IPS-18c (cell line): Measurements from ENCODE around the gene ATG9B.
A peak's percentile ranks its signal among the peaks of the same experiment; 100 is the strongest.
"Not testable (repeated sequence)": the region's sequence is repeated elsewhere in the genome, so short reads cannot be mapped to it uniquely, and the experiment has no call there.

ENCODE experiments used
- H3K4me3 ChIP-seq: 2 replicates; pipeline ENCODE4 v1.7.0; 2013; ENCODE audit warnings: low read depth, mild to moderate bottlenecking, low read length, moderate library complexity; ENCODE audit not compliant: insufficient read depth
- H3K9me3 ChIP-seq: one replicate; pipeline ENCODE4 v1.6.1; 2013; ENCODE audit warnings: mild to moderate bottlenecking, low read length, moderate library complexity; ENCODE audit not compliant: control insufficient read depth, insufficient read depth

The ATG9B gene

DNA sequence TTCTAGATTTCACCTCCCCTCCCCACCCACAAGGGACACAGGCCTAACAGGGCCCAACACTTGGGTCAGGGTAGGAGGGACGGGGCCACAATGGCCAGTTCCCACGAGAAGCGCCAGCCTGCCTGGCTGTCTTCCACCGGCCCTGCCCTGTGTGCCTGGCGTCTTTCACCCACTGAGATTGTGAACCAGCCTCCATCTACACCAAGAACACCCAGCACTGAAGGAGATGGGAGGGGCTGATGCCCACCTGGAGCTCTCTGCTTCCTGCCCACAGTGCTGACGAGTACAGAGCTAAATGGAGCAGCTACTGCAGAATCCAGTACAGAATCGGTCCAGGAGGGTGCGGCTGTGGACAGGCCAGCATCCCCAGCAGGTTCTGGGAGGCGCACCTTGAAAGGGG lies 21.7 kb upstream of the ATG9B start:
- H3K4me3 ChIP-seq: no peak overlapping the region
- no peaks in the 10 kb centered on the region for H3K9me3 ChIP-seq

DNA sequence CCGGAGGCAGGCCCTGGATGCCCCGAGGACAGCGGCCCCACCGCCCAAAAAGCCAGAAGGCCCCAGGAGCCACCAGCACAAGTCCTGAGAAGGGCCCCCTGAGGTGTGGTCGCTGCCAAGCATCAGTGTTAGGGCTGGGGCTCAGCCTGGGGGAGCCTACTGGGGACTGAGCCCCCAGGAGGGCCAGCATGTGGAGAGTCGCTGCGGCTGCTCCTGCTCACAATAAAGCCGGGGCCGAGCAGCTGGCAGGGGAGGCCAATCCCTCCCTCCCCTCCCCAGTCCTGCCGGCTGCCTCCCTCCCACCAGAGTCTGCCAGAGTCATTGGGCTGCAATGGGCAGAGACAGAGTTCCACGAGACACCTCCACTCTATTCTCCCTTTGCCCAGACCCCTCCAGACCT lies 21.0 kb upstream of the ATG9B start:
- Histone ChIP-seq H3K9me3 (no peaks in the 10 kb centered on the region), H3K4me3 (no peak overlapping the region)

- Histone ChIP-seq H3K9me3 (no peaks in the 10 kb centered on the region), H3K4me3 (no peak overlapping the region)
Measured at GRCh38 chr7:151043959-151044358, 19.7 kb upstream of the ATG9B start.

DNA sequence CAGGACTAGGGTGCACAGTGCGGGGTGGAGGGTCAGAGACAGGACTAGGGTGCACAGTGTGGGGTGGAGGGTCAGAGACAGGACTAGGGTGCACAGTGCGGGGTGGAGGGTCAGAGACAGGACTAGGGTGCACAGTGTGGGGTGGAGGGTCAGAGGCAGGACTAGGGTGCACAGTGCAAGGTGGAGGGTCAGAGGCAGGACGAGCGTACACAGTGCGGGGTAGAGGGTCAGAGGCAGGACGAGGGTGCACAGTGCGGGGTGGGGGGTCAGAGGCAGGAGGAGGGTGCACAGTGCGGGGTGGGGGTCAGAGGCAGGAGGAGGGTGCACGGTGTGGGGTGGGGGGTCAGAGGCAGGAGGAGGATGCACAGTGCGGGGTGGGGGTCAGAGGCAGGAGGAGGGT lies 19.2 kb upstream of the ATG9B start:
- not testable (repeated sequence) for H3K4me3 ChIP-seq, H3K9me3 ChIP-seq

DNA sequence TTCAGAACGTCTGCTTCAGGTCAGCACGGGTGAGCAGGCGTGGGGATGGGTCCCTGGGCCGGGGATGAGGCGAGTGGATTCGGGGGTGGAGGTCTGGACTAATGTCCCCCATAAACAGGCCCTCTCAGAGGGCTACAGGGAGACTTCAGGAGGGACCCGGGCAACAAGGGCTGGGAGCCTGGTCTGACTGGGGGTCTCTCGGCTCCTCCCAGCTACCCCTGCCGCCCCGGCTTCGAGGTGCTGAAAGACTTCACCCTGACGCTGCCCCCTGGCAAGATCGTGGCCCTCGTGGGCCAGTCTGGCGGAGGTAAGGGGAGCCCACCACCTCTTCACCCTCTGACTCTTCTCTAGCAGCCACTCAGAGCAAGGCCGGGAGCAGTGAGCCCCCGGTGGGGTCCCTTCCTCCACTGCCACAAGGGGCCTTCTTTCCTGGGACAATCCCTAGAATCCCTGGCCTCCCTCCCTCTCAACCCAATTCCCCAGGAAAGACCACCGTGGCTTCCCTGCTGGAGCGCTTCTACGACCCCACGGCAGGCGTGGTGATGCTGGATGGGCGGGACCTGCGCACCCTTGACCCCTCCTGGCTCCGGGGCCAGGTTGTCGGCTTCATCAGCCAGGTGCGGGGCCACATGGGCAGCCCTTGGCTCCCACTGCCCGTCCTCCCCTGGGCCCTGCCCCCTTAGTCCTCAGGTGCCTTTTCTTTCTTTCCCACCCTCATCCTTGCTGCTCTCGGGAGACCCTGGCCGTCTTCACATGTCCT lies 16.5 kb upstream of the ATG9B start:
- Histone ChIP-seq H3K9me3 (no peaks in the 10 kb centered on the region), H3K4me3 (no peak overlapping the region)

DNA sequence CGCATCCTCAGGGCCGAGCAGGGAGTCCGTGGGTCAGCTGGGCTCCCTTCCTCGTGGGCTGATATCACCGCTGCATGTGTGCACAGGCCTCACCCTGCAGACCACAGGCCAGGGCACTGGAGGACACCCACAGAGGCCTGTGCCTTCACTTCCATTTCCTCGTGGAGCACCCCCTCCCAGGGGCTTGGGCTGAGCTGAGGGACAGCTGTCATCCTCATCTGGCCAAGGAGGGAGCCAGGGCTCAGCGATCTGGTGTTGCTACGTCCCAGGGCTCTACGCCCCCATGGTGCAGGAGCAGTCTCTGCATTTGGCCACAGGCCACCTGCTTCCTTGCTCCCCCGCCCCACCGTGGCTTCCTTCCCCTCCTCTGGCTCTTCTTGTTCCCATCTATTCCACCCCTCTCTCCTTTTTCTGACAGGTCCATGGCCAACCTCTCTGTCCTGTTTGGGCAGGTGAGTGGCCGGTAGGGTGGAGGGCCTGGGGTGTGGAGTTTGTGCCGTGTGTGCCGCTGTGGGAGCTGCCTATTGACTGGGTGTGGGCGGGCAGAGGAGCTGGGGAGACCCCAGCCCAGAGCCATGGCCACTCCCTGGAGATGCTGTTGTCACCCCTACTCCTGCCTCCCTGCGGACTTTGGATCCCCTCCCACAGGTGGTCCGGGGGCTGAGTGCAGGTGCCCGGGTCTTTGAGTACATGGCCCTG lies 15.7 kb upstream of the ATG9B start:
- Histone ChIP-seq H3K4me3 (no peak overlapping the region), H3K9me3 (no peaks in the 10 kb centered on the region)

DNA sequence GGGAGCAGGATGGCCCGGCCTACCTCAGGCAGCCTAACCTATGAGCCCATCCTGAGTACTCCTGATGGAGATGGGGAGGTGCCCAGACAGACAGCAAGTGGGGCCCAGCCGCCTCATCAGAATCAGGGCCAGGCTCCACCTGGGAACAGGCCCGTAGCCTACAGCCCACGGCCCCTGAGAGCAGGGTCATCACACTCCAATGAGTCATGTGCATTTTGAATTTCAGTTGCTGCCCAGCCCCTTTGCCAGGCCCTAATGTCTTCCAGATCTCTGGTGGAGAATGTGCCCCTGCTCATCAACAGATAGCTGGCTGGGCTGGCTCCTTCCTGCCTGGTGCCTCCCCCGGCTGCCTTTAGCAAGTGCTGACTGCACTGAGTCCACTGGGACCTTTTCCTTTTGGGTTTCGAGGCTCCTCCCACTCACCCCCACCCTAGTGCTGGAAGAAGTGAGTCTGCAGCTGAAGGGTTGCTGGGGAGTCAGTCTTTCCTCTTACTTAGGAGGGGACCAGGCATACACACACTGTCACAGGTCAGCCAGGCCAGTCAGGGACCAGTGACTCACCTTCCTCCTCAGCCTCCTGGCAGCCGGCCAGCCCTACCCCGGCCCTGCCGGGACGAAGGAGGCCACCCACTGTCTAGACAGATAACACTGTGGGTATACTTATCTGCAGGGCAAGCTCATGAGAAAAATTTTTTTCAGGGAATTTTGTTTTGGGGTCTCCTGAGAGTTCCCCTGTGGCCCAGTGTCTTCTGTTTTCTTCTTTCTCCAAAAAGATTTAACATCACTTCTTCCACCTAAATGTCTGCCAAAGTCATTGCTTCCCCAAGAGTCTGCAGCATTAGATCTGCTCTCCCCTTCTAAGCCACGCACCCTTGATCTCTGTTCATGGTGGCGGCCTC lies 14.9 kb upstream of the ATG9B start:
- H3K4me3 ChIP-seq: no peak overlapping the region

DNA sequence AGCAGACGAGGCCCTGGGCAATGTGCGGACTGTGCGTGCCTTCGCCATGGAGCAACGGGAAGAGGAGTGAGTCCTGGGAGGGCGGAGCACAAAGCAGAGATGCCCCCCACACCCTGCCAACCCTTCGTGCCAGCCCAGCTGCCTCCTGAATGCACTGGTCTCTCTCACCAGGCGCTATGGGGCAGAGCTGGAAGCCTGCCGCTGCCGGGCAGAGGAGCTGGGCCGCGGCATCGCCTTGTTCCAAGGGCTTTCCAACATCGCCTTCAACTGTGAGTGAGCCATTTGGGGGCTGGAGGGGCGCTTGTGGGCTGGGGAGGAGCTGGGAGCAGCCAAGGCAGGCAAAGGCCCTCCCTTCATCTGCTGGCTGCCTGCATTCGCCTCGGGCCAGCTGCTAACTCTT lies 11.6 kb upstream of the ATG9B start:
- no peaks in the 10 kb centered on the region for H3K9me3 ChIP-seq
- H3K4me3 ChIP-seq: no peak overlapping the region

More for the DNA sequence above, 14.9 kb upstream of the ATG9B start:
- no peaks in the 10 kb centered on the region for H3K9me3 ChIP-seq

DNA sequence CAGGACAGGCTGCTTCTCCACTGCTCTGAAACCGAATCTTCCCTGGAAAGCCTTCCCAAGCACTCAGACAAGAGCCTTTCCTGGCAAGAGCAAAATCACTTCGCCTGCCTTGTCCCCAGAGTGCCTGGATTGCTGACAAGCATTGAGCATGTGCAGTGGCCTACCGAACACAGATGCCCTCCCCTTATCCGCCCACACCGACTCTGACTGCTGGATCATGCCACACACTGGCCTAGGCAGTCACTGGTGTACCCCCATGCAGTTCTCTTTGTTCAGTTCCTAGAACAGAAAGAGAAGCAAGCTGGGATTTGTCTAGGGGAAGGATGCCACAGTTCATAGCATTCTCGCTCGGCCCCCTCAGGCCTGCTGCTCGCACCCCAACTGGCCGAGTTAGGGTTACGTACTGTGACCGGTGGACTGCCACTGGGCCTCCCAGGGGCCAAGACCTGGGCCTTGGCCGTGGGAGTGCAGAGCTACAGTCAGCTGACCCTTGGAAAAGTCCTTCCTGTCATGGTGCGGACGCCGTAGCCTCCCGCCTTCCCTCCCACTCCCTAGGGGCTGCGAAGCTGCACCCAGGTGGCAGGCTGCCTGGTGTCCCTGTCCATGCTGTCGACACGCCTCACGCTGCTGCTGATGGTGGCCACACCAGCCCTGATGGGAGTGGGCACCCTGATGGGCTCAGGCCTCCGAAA lies 10.9 kb upstream of the ATG9B start:
- Histone ChIP-seq H3K9me3 (no peaks in the 10 kb centered on the region), H3K4me3 (no peak overlapping the region)

DNA sequence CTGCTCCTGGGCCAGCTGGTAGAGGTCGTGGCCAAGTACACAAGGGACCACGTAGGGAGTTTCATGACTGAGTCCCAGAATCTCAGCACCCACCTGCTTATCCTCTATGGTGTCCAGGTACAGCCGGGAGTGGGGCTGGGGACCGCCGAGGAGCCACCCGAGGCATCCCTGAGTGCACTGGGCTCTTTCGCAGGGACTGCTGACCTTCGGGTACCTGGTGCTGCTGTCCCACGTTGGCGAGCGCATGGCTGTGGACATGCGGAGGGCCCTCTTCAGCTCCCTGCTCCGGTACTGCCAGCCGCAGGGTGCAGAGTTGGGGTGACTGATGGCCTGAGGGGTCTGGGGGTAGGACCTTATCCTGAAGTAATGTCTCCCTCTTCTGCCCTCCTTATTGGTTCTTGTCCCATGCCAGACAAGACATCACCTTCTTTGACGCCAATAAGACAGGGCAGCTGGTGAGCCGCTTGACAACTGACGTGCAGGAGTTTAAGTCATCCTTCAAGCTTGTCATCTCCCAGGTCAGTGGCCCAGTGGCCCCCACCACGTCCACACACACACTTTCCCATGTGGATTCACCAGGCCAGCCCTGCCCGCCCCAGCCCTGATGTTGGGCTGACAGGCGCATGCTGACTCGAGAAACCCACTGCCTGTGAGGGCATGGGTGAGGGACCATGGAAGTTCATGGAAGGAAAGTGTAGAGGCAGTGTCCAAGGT lies 10.2 kb upstream of the ATG9B start:
- H3K4me3 ChIP-seq: no peak overlapping the region
- no peaks in the 10 kb centered on the region for H3K9me3 ChIP-seq

DNA sequence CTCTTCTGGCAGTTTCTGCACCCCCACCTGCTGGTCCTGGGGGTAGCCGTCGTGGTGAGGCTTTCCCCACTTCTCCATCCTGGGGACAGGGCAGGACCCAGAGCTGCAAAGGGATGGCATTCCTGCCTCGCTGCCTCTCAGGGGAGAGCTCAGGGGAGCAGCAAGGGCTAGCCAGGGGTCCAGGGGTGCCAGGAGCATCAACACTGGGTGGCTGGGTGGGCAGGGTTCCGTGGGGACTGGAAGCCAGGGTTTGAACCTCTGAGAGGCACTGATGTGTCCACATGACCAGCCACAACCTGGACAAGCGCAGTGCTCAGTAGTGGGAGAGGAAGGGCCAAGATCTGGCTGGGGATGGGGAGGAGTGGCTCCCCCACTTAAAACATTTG lies 9.6 kb upstream of the ATG9B start:
- Histone ChIP-seq H3K4me3 (no peak overlapping the region), H3K9me3 (no peaks in the 10 kb centered on the region)

DNA sequence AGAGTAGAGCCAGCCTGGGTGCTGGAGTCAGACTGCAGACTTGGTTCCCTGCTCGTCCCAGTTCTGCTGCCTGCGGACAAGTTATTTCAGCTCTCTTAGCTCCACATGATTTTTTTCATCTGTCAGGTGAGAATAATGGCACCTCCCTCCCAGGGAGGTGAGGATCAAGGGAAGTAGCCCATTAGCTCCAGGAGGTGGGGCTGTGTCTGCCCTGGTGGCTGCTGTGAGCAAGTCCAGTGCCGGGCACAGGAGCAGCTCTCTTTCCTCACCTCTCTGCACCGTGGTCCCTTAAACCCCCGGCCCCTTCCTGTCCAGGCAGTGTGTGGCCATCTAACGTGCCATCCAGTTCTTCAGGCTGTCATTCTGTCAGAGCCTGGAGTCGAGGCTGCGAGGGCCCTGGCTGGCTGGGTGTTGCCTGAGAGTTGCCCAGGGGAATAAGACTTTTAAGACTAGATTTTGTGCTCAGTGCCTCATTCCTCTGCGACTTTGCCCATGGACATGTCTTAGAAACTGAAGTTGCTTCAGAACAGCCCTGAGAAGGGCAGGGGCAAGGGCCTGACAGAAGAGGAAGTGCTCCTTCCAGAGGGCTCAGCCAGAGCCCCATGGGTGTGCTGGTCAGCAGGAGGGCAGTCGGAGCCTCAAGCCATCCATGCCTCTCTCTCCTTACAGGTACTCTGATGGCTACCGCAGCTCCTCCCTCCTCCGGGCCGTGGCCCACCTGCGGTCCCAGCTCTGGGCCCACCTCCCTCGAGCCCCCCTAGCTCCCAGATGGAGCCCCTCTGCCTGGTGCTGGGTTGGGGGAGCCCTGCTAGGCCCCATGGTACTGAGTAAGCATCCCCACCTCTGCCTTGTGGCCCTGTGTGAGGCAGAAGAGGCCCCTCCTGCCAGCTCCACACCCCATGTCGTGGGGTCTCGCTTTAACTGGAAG lies 8.9 kb upstream of the ATG9B start:
- Histone ChIP-seq H3K4me3 (no peak overlapping the region), H3K9me3 (no peaks in the 10 kb centered on the region)

DNA sequence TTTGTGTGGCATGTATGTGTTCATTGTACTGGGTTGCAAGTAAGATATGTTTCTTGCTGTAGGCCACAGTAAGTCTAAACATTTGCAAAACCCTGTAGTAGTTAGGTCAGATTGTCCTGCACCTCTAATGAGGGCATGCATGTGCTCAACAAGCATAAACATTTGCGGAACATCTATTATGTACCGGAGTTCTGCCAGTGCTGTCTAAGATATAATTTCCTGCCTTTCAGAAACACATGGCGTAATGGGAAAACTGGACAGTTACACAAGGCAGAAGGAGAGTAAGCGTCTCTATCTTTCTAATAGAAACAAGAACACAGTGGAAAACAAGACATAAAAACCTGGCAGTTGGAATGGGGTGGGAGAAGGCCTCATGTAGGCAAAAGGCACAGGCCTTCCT lies 6.7 kb upstream of the ATG9B start:
- H3K4me3 ChIP-seq: no peak overlapping the region

GRCh38 chr7:151028948-151029501 lies 4.7 kb upstream of the ATG9B start:
- no peaks in the 10 kb centered on the region for H3K9me3 ChIP-seq
- peak overlapping the region; percentile 100 for H3K4me3 ChIP-seq

More for the DNA sequence above, 6.7 kb upstream of the ATG9B start:
- H3K9me3 ChIP-seq: no peaks in the 10 kb centered on the region

- H3K4me3 ChIP-seq: peak within 1 kb of the TSS; percentile 100
- no peaks in the 10 kb centered on the region for H3K9me3 ChIP-seq
Measured at GRCh38 chr7:151028131-151028947, 4.0 kb upstream of the ATG9B start, which contains the start of gene ABCB8. Gene ABCB8, plus strand, starts transcription at chr7:151028450. Its CDS starts 66 bp downstream, at chr7:151028516.
